HG02610 (cell line): ENCODE measurements around the gene CHST1.

Source experiments
- ATAC-seq: cut with Tn5 transposase; IDR thresholded peaks from one replicate; pipeline ENCODE4 v1.9.1; 2021; ENCODE audit warnings: mild to moderate bottlenecking, moderate library complexity; ENCODE audit not compliant: unreplicated experiment

The CHST1 gene

DNA sequence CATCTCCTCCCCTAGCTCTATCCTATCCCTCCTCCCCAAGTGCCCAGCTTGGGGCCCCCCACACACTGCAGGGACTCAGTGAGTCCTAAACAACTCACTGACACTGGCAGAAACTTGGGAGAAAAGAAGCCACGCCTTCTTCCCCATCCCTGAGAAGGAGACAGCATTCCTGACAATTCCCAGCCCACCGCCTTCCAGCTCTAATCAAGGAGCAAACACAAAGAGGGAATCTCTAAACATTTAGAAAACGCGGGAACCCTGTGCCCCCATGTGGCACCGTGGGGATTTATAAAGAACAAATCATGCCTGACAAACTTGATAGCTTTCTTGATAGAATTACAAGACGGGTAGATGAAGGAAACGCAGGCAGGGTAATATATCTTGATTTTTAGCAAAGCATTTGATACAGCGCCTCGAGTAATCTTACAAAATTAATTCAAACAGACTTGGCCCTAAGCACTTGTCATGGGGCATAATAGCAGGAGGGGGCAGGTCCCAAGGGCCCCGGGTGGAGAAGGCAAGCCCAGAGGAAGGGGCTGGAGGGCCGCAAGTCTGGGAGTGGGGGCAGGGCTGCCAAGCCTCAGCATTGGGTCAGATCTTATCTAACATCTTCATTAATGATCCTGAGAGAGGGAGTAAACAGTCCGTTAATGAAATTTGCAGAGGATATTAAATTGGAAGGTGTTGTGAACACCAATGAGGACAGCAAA is 4.5 kb downstream of the CHST1 start:
- ATAC-seq = no peak

GRCh38 chr11:45659818-45660160 is 5.6 kb downstream of the CHST1 start:
- ATAC-seq = no peak

GRCh38 chr11:45659031-45659817 is 6.2 kb downstream of the CHST1 start:
- ATAC-seq = no peak

- no peak for ATAC-seq
These were observed 7.0 kb downstream of the CHST1 start for GRCh38 chr11:45658292-45658991.

- ATAC-seq = no peak
These were observed 7.7 kb downstream of the CHST1 start for GRCh38 chr11:45657496-45658260.

DNA sequence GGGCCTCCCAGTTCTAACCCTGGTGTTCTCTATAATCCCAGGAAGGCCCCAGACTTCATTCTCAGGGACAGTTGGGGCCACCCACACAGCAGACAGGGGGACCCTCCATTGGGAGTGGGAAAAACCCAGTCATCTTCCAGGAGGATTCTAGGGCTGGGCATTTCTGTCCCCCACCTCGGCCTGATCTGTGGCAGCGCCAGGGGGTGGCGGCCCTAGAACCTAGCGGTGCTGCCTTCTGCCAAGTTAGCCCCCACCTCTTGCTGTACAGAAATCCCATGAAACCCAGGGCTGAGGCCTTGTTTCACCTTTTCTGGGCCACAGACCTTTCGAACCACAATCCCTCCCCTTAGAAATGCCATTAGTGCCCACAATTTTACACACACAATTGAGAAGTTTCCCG is 9.6 kb downstream of the CHST1 start:
- ATAC-seq = no peak

GRCh38 chr11:45655347-45655756 is 10.1 kb downstream of the CHST1 start:
- no peak for ATAC-seq

- no peak for ATAC-seq
These were observed 10.5 kb downstream of the CHST1 start for GRCh38 chr11:45655012-45655283.

DNA sequence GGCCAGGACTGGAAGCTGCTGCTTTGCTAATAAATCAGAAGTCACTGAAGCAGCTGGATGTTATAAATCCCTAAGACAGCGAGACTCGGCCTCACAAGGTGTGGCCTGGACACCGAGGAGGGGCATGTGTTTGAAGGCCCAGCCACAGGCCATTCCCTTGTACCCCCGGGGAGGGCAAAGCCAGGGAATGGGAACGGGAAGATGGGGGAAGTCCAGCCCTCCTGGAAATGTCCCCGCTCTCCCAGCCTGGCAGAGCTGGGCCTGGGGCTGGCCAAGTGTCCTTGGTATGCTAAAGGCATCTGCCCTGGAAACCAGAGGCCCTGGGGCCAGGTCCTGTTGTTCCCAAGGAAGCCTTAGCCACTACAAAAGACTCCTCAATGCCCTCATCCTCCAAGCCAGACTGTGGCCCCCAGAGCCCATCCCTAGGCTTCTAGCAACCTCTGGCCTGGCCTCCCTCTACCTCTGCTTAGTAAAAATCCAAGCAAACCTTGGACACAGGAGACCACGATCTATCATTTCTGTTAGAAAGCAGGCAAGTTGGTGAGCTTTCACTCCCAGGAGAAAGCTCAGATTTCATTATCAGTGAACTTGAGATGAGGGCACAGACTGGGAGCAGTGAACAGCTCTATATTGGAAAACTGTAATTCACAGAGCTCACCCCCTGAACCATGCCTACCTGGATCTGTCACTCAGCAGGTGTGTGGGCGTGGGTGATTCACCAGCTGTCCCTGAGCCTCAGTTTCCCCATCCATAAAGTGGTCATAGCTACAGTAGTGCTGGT is 11.0 kb downstream of the CHST1 start:
- no peak for ATAC-seq

- no peak for ATAC-seq
These were observed 12.1 kb downstream of the CHST1 start for GRCh38 chr11:45653277-45653676.

GRCh38 chr11:45652781-45653180 is 12.6 kb downstream of the CHST1 start:
- ATAC-seq = no peak

DNA sequence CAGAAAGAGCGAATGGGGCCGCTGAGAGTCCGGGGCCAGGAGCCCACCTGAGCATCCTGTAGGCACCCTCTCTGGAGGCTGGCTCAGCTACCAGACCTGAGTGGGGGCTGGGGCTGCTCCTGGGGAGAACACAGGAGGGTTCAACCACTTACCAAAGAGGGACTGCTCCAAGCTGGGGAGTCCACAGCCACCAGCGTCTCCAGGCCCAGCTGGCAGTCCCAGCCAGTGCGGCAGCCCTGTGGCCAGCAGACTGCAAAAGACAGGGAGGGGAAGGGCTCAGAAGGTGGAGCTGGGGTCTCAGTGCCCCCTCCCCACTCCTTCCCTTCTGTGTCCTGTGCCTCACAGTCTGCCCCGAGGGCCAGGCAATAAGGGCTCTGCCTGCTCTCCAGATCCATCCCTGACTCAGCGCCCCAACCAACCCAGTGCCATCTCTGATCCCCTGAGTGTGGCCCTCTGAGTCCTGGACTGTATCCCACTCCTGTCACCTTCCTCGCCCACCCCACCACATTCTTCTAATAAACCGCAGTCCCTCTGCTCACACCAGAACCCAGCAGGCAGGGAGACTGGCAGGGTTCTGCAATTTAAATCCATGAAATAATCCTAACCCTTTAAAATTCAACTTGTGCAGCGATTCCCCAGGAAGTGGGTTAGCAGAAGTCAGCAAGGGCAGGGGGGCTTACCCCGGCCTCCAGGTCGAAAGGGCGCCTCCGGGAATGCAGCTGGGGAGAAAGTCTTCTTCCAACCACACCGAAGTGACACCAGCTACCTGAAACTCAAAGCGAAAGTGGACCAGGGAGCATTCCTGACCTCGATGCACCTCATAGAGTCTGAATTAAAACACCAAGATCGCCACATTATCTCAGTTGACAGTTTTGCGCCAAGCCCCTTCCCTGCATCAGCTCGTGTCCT is 13.3 kb downstream of the CHST1 start:
- no peak for ATAC-seq

GRCh38 chr11:45651156-45651555 is 14.3 kb downstream of the CHST1 start:
- ATAC-seq = no peak

DNA sequence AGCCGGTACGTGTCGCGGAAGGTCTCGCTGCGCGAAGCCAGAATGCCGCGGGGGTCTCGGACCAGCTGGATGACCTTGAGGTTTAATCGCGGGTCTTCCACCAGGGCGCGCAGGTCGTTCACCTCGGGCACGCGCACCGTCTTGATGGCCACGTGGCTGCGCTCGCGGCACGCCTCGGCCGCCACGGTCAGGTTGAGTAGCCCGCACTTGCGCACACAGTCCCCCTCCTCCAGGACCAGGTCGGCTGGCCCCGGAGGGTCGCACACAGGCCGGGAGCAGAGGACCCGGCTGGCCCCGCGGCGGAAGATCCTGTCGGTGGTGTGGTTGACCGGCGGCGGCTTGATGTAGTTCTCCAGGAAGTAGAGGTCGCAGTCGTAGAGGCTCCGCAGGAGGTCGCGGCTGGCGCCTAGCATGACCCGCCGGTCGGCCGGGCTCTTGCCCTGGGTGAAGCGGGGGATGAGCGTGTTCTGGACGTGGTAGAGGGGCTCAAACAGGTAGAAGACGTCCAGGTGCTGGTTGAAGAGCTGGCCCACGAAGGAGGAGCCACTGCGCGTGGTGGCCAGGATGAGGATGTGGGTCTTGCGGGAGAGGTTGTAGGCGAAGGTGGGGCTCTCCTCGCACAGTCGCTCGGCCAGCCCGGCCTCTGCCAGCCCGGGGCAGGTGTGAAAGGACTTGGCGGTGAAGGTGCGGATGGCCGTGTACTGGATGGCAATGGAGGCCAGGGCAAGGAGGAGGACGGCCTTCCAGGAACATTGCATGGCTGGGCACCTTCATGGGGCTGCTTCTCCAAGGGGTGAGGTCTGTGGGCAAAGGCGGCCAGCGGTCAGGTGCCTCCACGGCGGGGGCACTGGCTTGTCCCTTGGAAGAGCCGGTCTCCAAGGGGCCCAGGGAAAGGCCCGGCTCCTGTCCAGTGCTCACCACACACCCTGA is 15.0 kb downstream of the CHST1 start:
- ATAC-seq = no peak

DNA sequence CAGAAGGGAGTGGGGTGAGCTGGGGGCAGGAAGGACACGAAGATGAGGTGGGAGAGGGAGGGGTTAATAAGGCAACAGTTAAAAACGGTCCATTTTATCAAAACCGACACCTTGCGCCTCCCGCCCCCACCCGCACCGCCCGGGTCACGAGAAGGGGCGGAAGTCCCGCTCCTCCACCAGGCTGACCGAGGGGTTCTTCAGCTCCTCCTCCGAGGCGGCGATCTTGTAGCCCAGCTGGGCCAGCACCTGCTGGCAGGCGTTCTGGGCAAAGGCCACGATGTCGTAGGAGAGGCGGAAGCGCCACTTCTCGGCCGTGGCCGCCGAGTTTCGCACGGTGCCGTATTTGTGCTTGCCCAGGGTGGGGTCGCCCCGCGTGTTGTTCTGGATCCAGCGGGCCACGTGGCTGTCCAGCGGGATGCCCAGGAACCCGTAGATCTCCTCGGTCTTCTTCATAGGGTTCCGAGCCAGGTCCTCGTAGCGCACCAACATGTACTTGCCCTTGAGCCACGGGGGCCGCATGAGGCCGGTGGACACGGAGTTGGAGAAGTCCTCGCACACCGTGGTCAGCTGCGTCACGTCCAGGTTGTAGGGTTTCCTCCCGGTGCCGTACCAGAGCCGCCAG is 15.8 kb downstream of the CHST1 start:
- no peak for ATAC-seq

DNA sequence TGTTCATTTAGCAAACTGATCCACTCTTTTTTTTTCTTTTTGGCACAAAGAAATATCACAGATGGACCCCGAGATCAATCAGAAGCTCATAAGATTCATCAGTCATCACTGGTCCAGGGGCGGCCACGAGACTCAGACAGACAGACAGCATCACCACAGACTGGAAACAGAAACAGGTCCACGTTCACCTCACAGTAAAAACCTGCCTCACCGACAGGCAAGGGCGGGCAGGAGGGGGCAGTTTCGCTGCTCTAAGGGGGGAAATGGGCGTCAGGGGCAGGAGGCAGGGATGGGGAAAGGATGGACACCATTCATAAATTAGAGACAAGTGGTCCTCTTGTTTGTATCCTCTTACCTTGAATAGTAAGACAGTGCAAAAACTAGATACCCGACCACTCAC is 16.5 kb downstream of the CHST1 start:
- no peak for ATAC-seq

- ATAC-seq = no peak
These were observed 17.6 kb downstream of the CHST1 start for GRCh38 chr11:45647786-45648185.

DNA sequence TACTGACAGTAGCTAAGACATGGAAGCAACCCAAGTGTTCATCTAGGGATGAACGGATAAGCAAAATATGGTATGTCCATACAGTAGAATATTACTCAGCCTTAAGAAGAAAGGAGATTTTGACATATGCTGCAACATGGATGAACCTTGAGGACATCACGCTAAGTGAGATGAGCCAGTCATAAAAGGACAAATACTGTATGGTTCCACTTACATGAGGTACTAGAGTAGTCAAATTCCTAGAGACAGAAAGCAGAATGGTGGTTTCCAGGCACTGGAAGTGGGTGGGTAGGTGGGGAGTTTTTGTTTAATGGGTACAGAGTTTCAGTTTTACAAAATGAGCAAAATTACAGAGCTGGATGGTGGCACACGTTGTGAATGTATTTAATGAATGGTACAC is 18.1 kb downstream of the CHST1 start:
- ATAC-seq = no peak
